MCF 10A (cell line): ENCODE results near the gene PPP3CB. TPM values are rescaled to one million over a fixed set of nuclear protein-coding genes. Genes with fewer than 3 reads are reported as not detected.
A peak's percentile ranks its signal among the peaks of the same experiment; 100 is the strongest.

Source experiments
- BruUV-seq: library from RNA; stranded (reverse); fragments of 400-500 nt; replicated peaks from 2 replicates; lab custom pipeline; 2021; lab: Mats Ljungman, UMichigan
- CTCF ChIA-PET: fragments of 300-600 bp; sonication (Branson Sonifier 250); formaldehyde crosslinking; extraction: SDS; loops from one replicate; lab custom pipeline; 2021; ENCODE audit warnings: antibody characterized with exemption, inconsistent platforms; lab: Yijun Ruan, JAX
- POLR2A ChIA-PET: fragments of 300-600, 350-650 bp; sonication (Branson Sonifier 250); formaldehyde crosslinking; extraction: SDS; loops from one replicate; lab custom pipeline; 2020; ENCODE audit warnings: antibody characterized with exemption, inconsistent platforms; lab: Yijun Ruan, JAX
- DNase-seq: peaks from one replicate; pipeline ENCODE4 v3.0.0-alpha.2; 2018; ENCODE audit not compliant: unreplicated experiment
- H3K27ac Mint-ChIP-seq: one replicate; pipeline ENCODE4 v1.8.0; 2022; ENCODE audit warnings: mild to moderate bottlenecking, low read depth, mixed read lengths; ENCODE audit not compliant: unreplicated experiment
- H3K27me3 Mint-ChIP-seq: one replicate; pipeline ENCODE4 v1.8.0; 2022; ENCODE audit warnings: mixed read lengths; ENCODE audit not compliant: insufficient read depth, unreplicated experiment
- H3K36me3 Mint-ChIP-seq: one replicate; pipeline ENCODE4 v1.8.0; 2022; ENCODE audit warnings: mild to moderate bottlenecking, moderate library complexity, mixed read lengths; ENCODE audit not compliant: insufficient read depth, unreplicated experiment
- H3K4me1 Mint-ChIP-seq: one replicate; pipeline ENCODE4 v1.8.0; 2022; ENCODE audit warnings: mixed read lengths; ENCODE audit not compliant: insufficient read depth, unreplicated experiment
- H3K4me3 Mint-ChIP-seq: one replicate; pipeline ENCODE4 v1.8.0; 2022; ENCODE audit warnings: mild to moderate bottlenecking, moderate library complexity, mixed read lengths; ENCODE audit not compliant: unreplicated experiment
- H3K9me3 Mint-ChIP-seq: one replicate; pipeline ENCODE4 v1.8.0; 2022; ENCODE audit warnings: mixed read lengths; ENCODE audit not compliant: unreplicated experiment
- CTCF ChIP-seq: fragments of 200-600 bp; IDR thresholded peaks from one replicate; pipeline ENCODE4 v1.8.0; 2022; ENCODE audit warnings: antibody characterized with exemption, mild to moderate bottlenecking; ENCODE audit not compliant: unreplicated experiment
- intact Hi-C: fragments of 100-400 bp; cut with micrococcal nuclease; formaldehyde crosslinking; loops from 2 replicates; pipeline ENCODE4 v1.14.1; 2022
- total RNA-seq: library from RNA; stranded (reverse); gene quantifications from 2 replicates; pipeline ENCODE4 v1.2.3, GENCODE V29; 2022

The PPP3CB gene
- total RNA-seq, 1 experiment from 2014 or later = 37.4 TPM

- H3K4me3 Mint-ChIP-seq = no peak overlapping the region
- no peaks in the 10 kb centered on the region for H3K27me3 Mint-ChIP-seq
- no TSS peak for BruUV-seq
- TF ChIP-seq CTCF = no peak
- CTCF ChIA-PET = interaction anchor here (0.7 kb wide), 1 partner anchor 174 kb away, joined by 3 read pairs; the partner anchor contains the start of gene MYOZ1
- DNase-seq = no peak
- intact Hi-C loops = no loop called here
- POLR2A ChIA-PET = interaction anchor here (2.3 kb wide), 1 partner anchor 54 kb away, joined by 5 read pairs; the partner anchor contains the start of gene ANXA7
- no peak overlapping the region for H3K27ac Mint-ChIP-seq
- peaks cover 53% of the 10 kb centered on the region for H3K36me3 Mint-ChIP-seq
- no peaks in the 10 kb centered on the region for H3K4me1 Mint-ChIP-seq
- no peaks in the 10 kb centered on the region for H3K9me3 Mint-ChIP-seq
Observed at GRCh38 chr10:73467206-73467605, 28.6 kb downstream of the PPP3CB start.

- ChIA-PET CTCF (no interaction called here), POLR2A (interaction anchor here (0.7 to 2.3 kb wide), 3 partner anchors 10 to 326 kb away, joined by 3 to 5 read pairs (median 3); partner anchors contain the start of gene ANXA7)
- no peak overlapping the region for H3K27ac Mint-ChIP-seq
- H3K36me3 Mint-ChIP-seq = peaks cover 54% of the 10 kb centered on the region
- H3K9me3 Mint-ChIP-seq = no peaks in the 10 kb centered on the region
- H3K27me3 Mint-ChIP-seq = no peaks in the 10 kb centered on the region
- TF ChIP-seq CTCF = no peak
- BruUV-seq = no TSS peak
- intact Hi-C loops = no loop called here
- H3K4me3 Mint-ChIP-seq = no peak overlapping the region
- DNase-seq = no peak
- no peaks in the 10 kb centered on the region for H3K4me1 Mint-ChIP-seq
Observed at GRCh38 chr10:73465978-73466726, 29.7 kb downstream of the PPP3CB start.

GRCh38 chr10:73460897-73461296, 34.9 kb downstream of the PPP3CB start:
- H3K4me3 Mint-ChIP-seq = no peak overlapping the region
- peaks cover 24% of the 10 kb centered on the region for H3K36me3 Mint-ChIP-seq
- peaks cover 9% of the 10 kb centered on the region for H3K4me1 Mint-ChIP-seq
- ChIA-PET POLR2A (no interaction called here), CTCF (no interaction called here)
- no peak overlapping the region for H3K27ac Mint-ChIP-seq
- no peaks in the 10 kb centered on the region for H3K27me3 Mint-ChIP-seq
- BruUV-seq = no TSS peak
- intact Hi-C loops = no loop called here
- TF ChIP-seq CTCF = no peak
- DNase-seq = no peak
- H3K9me3 Mint-ChIP-seq = no peaks in the 10 kb centered on the region

GRCh38 chr10:73459683-73460314, 36.0 kb downstream of the PPP3CB start:
- no peak overlapping the region for H3K4me3 Mint-ChIP-seq
- intact Hi-C loops = no loop called here
- DNase-seq = peak; percentile 3
- peaks cover 9% of the 10 kb centered on the region for H3K4me1 Mint-ChIP-seq
- H3K9me3 Mint-ChIP-seq = no peaks in the 10 kb centered on the region
- BruUV-seq = no TSS peak
- POLR2A ChIA-PET = no interaction called here
- CTCF ChIA-PET = no interaction called here
- TF ChIP-seq CTCF = no peak
- H3K27ac Mint-ChIP-seq = no peak overlapping the region
- H3K27me3 Mint-ChIP-seq = no peaks in the 10 kb centered on the region
- H3K36me3 Mint-ChIP-seq = peaks cover 20% of the 10 kb centered on the region
